Fibroblast of lung (primary cell): ENCODE results near the gene FXYD6.

ENCODE experiments used
- CTCF ChIP-seq, 2 donors: IDR thresholded peaks in 1 of 2; conservative IDR thresholded peaks in 1 of 2; 1 replicate in 1 of 2; 2 replicates in 1 of 2; pipeline ENCODE4 v1.5.1; 2011 to 2012; ENCODE audit warnings: low read length in 2 of 2, control low read depth in 1 of 2, inconsistent platforms in 1 of 2, low read depth in 1 of 2, mild to moderate bottlenecking in 1 of 2
- EZH2 ChIP-seq: IDR thresholded peaks from 2 replicates; pipeline ENCODE4 v1.5.1; 2012; ENCODE audit warnings: low read length, control low read depth, mild to moderate bottlenecking; ENCODE audit errors: missing control alignments

DNA sequence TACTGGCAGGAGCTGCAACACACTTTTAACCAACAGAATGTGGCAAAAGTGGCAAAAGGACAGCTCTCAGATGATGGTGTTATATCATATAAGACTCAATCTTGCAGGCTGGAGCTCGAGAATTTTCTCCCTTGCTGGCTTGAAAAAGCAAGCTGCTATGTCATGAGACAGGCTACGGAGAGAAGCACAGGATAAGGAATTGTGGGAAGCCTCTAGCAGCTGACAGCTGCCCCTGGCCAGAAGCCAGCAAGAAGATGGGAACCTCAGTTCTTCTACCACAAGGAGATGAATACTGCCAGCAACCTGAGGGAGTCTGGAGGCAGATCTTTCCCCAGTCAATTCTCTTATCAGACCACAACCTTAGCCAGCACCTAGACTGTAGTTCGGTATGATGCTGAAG lies 24.6 kb downstream of the FXYD6 start:
- TF ChIP-seq CTCF (conservative IDR thresholded peaks at IDR 0.05 in 1 of 2, IDR thresholded peaks at IDR 0.05 in 1 of 2; ENCODE audit: low read depth in 1 of 2, low read length in 2 of 2) (no peak), EZH2 (no peak)
